HEK293 (cell line): ENCODE data around the gene MAP3K5.

ENCODE experiments used
- CTCF ChIP-seq: fragments of 450-650 bp; formaldehyde crosslinking; IDR thresholded peaks from 2 replicates; pipeline ENCODE4 v1.5.1; 2016; ENCODE audit warnings: missing biosample characterization, missing genetic modification characterization
- SP3 ChIP-seq: fragments of 450-650 bp; formaldehyde crosslinking; IDR thresholded peaks from 2 replicates; pipeline ENCODE4 v1.5.1; 2016; ENCODE audit warnings: missing biosample characterization, missing genetic modification characterization
- ZBTB17 ChIP-seq: fragments of 450-650 bp; formaldehyde crosslinking; IDR thresholded peaks from 2 replicates; pipeline ENCODE4 v1.5.1; 2016; ENCODE audit warnings: missing biosample characterization, missing genetic modification characterization
- ZBTB21 ChIP-seq: fragments of 450-650 bp; formaldehyde crosslinking; IDR thresholded peaks from 2 replicates; pipeline ENCODE4 v1.5.1; 2017; ENCODE audit warnings: missing biosample characterization, missing genetic modification characterization
- ZBTB26 ChIP-seq: fragments of 450-650 bp; formaldehyde crosslinking; optimal IDR thresholded peaks from 2 replicates; pipeline ENCODE3; 2016; ENCODE audit warnings: missing biosample characterization, mild to moderate bottlenecking, missing genetic modification characterization
- ZNF530 ChIP-seq: fragments of 450-650 bp; formaldehyde crosslinking; IDR thresholded peaks from 2 replicates; pipeline ENCODE4 v1.5.1; 2016; ENCODE audit warnings: low read depth, missing biosample characterization, missing genetic modification characterization
- ZNF555 ChIP-seq: fragments of 450-650 bp; formaldehyde crosslinking; conservative IDR thresholded peaks from 2 replicates; pipeline ENCODE4 v1.5.1; 2017; ENCODE audit warnings: missing biosample characterization, mild to moderate bottlenecking, missing genetic modification characterization, inconsistent platforms
- ZNF747 ChIP-seq: fragments of 450-650 bp; formaldehyde crosslinking; IDR thresholded peaks from 2 replicates; pipeline ENCODE4 v1.5.1; 2016; ENCODE audit warnings: missing biosample characterization, missing genetic modification characterization

DNA sequence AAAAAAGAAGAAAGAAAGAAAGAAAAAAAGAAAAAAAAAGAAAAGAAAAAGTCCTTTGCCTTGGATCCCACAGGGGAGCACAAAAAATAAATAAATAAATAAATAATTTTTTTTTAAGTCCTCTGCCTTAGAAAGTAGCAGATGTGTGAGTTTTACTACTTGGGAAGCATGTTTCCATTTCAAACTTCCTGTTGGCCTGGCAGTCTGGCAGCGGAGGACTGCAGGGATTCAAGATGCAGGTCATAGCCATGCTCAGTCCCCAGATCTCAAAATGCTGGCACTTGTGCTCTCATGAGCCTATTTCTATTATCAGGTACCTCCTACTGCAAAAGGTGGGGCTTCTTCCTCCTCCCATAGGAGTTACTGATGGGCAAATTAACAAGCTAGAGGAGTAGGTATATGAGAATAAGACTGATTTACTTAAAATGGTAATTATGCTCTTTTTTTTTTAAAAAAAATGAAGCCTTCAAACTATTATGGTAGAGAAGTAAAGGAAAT is 187.9 kb downstream of the MAP3K5 start:
- no peak for TF ChIP-seq ZBTB26 (tag by site-specific recombination)
- TF ChIP-seq ZBTB17 (tag by site-specific recombination): no peak
- TF ChIP-seq ZNF530 (tag by site-specific recombination): no peak
- no peak for TF ChIP-seq SP3 (tag by site-specific recombination)
- no peak for TF ChIP-seq ZNF555 (tag by site-specific recombination)
- no peak for TF ChIP-seq ZNF747
- TF ChIP-seq ZBTB21: no peak
- TF ChIP-seq CTCF (tag by site-specific recombination): no peak
